Activated T-helper 2 cell treated with anti-CD3 and anti-CD28 coated beads, Interferon-gamma antibody, Interleukin-2, Interleukin-4, amounts not matched to agents 10 μg/mL and 5 μg/mL and 100 μg/mL, durations not matched to agents 14 hours and 24 hours and 36 hours (primary cell): Measurements from ENCODE around the gene DCAF6. TPM values are rescaled to one million over a fixed set of nuclear protein-coding genes. Genes with fewer than 3 reads are reported as not detected.

Source experiments
- DNase-seq: peaks from one replicate; pipeline ENCODE4 v3.0.0; 2021; ENCODE audit warnings: low spot score
- H3K27ac Mint-ChIP-seq: one replicate; pipeline ENCODE4 v1.8.0; 2021; ENCODE audit warnings: mixed read lengths
- H3K27me3 Mint-ChIP-seq: one replicate; pipeline ENCODE4 v1.8.0; 2021; ENCODE audit warnings: low read depth, mixed read lengths
- H3K36me3 Mint-ChIP-seq: one replicate; pipeline ENCODE4 v1.8.0; 2021; ENCODE audit warnings: low read depth, mixed read lengths
- H3K4me1 Mint-ChIP-seq: one replicate; pipeline ENCODE4 v1.8.0; 2021; ENCODE audit warnings: low read depth, mixed read lengths
- H3K4me3 Mint-ChIP-seq: one replicate; pipeline ENCODE4 v1.8.0; 2021; ENCODE audit warnings: low read depth, mild to moderate bottlenecking, moderate library complexity, mixed read lengths
- H3K9me3 Mint-ChIP-seq: one replicate; pipeline ENCODE4 v1.8.0; 2021; ENCODE audit warnings: mixed read lengths
- intact Hi-C: fragments of 100-400 bp; cut with micrococcal nuclease; formaldehyde crosslinking; loops from one replicate; pipeline ENCODE4 v1.15.1; 2023
- total RNA-seq: library from RNA; stranded (reverse); gene quantifications from 2 replicates; pipeline ENCODE4 v1.2.3, GENCODE V29; 2022

DCAF6 gene
- total RNA-seq, 1 donor from 2014 or later: 33.1 TPM

GRCh38 chr1:168097921-168098528, 161.5 kb downstream of the DCAF6 start:
- Mint-ChIP-seq H3K9me3 (no peaks in the 10 kb centered on the region), H3K36me3 (no peaks in the 10 kb centered on the region), H3K27me3 (peaks cover 6% of the 10 kb centered on the region), H3K4me1 (no peaks in the 10 kb centered on the region), H3K4me3 (no peak overlapping the region), H3K27ac (no peak overlapping the region)
- intact Hi-C loops: no loop called here
- no peak for DNase-seq

- Mint-ChIP-seq H3K27ac (no peak overlapping the region), H3K27me3 (peaks cover 6% of the 10 kb centered on the region), H3K4me1 (no peaks in the 10 kb centered on the region), H3K4me3 (no peak overlapping the region), H3K9me3 (no peaks in the 10 kb centered on the region), H3K36me3 (no peaks in the 10 kb centered on the region)
- intact Hi-C loops: no loop called here
- DNase-seq: no peak
Measured at GRCh38 chr1:168098534-168099320, 162.2 kb downstream of the DCAF6 start.

GRCh38 chr1:168099337-168099801, 162.9 kb downstream of the DCAF6 start:
- Mint-ChIP-seq H3K4me1 (no peaks in the 10 kb centered on the region), H3K4me3 (no peak overlapping the region), H3K27me3 (peaks cover 5% of the 10 kb centered on the region), H3K36me3 (no peaks in the 10 kb centered on the region), H3K9me3 (no peaks in the 10 kb centered on the region), H3K27ac (no peak overlapping the region)
- intact Hi-C loops: no loop called here
- DNase-seq: no peak

GRCh38 chr1:168100315-168101002, 164.0 kb downstream of the DCAF6 start:
- no peak overlapping the region for H3K27ac Mint-ChIP-seq

GRCh38 chr1:168101336-168101735, 164.9 kb downstream of the DCAF6 start:
- intact Hi-C loops: no loop called here
- no peak overlapping the region for H3K27ac Mint-ChIP-seq
- H3K4me3 Mint-ChIP-seq: no peak overlapping the region
- no peaks in the 10 kb centered on the region for H3K9me3 Mint-ChIP-seq
- no peak for DNase-seq
- no peaks in the 10 kb centered on the region for H3K4me1 Mint-ChIP-seq
- no peaks in the 10 kb centered on the region for H3K27me3 Mint-ChIP-seq
- no peaks in the 10 kb centered on the region for H3K36me3 Mint-ChIP-seq

More at GRCh38 chr1:168100315-168101002, 164.0 kb downstream of the DCAF6 start:
- H3K36me3 Mint-ChIP-seq: no peaks in the 10 kb centered on the region
- H3K4me3 Mint-ChIP-seq: no peak overlapping the region
- intact Hi-C loops: no loop called here
- H3K9me3 Mint-ChIP-seq: no peaks in the 10 kb centered on the region
- H3K27me3 Mint-ChIP-seq: no peaks in the 10 kb centered on the region
- H3K4me1 Mint-ChIP-seq: no peaks in the 10 kb centered on the region
- no peak for DNase-seq

GRCh38 chr1:168102487-168102886, 166.0 kb downstream of the DCAF6 start:
- H3K27ac Mint-ChIP-seq: no peak overlapping the region
- H3K4me3 Mint-ChIP-seq: no peak overlapping the region

GRCh38 chr1:168104535-168104934, 168.1 kb downstream of the DCAF6 start:
- peaks cover 2% of the 10 kb centered on the region for H3K27me3 Mint-ChIP-seq
- H3K4me3 Mint-ChIP-seq: no peak overlapping the region
- no peaks in the 10 kb centered on the region for H3K36me3 Mint-ChIP-seq
- no peak for DNase-seq
- no peak overlapping the region for H3K27ac Mint-ChIP-seq
- intact Hi-C loops: no loop called here
- H3K9me3 Mint-ChIP-seq: no peaks in the 10 kb centered on the region
- no peaks in the 10 kb centered on the region for H3K4me1 Mint-ChIP-seq

More at GRCh38 chr1:168102487-168102886, 166.0 kb downstream of the DCAF6 start:
- intact Hi-C loops: no loop called here
- Mint-ChIP-seq H3K9me3 (no peaks in the 10 kb centered on the region), H3K36me3 (no peaks in the 10 kb centered on the region), H3K4me1 (no peaks in the 10 kb centered on the region), H3K27me3 (peaks cover 2% of the 10 kb centered on the region)
- DNase-seq: no peak

GRCh38 chr1:168105846-168106245, 169.4 kb downstream of the DCAF6 start:
- H3K36me3 Mint-ChIP-seq: no peaks in the 10 kb centered on the region
- intact Hi-C loops: no loop called here
- no peak overlapping the region for H3K27ac Mint-ChIP-seq
- no peak for DNase-seq
- H3K9me3 Mint-ChIP-seq: no peaks in the 10 kb centered on the region
- H3K4me1 Mint-ChIP-seq: no peaks in the 10 kb centered on the region
- peaks cover 2% of the 10 kb centered on the region for H3K27me3 Mint-ChIP-seq
- no peak overlapping the region for H3K4me3 Mint-ChIP-seq

GRCh38 chr1:168106274-168106673, 169.8 kb downstream of the DCAF6 start:
- no peaks in the 10 kb centered on the region for H3K9me3 Mint-ChIP-seq
- no peak for DNase-seq
- H3K27me3 Mint-ChIP-seq: peaks cover 2% of the 10 kb centered on the region
- H3K27ac Mint-ChIP-seq: no peak overlapping the region
- no peaks in the 10 kb centered on the region for H3K36me3 Mint-ChIP-seq
- H3K4me1 Mint-ChIP-seq: no peaks in the 10 kb centered on the region
- no peak overlapping the region for H3K4me3 Mint-ChIP-seq
- intact Hi-C loops: no loop called here

- Mint-ChIP-seq H3K27me3 (peaks cover 2% of the 10 kb centered on the region), H3K36me3 (no peaks in the 10 kb centered on the region), H3K4me3 (no peak overlapping the region), H3K9me3 (no peaks in the 10 kb centered on the region), H3K4me1 (peaks cover 4% of the 10 kb centered on the region), H3K27ac (no peak overlapping the region)
- DNase-seq: no peak
- intact Hi-C loops: no loop called here
Measured at GRCh38 chr1:168110896-168111545, 174.5 kb downstream of the DCAF6 start.

GRCh38 chr1:168112673-168113305, 176.3 kb downstream of the DCAF6 start:
- DNase-seq: no peak
- no peaks in the 10 kb centered on the region for H3K36me3 Mint-ChIP-seq
- H3K4me3 Mint-ChIP-seq: no peak overlapping the region
- no peak overlapping the region for H3K27ac Mint-ChIP-seq
- intact Hi-C loops: no loop called here
- no peaks in the 10 kb centered on the region for H3K27me3 Mint-ChIP-seq
- no peaks in the 10 kb centered on the region for H3K9me3 Mint-ChIP-seq
- peaks cover 4% of the 10 kb centered on the region for H3K4me1 Mint-ChIP-seq

GRCh38 chr1:168114845-168115244, 178.4 kb downstream of the DCAF6 start:
- Mint-ChIP-seq H3K9me3 (no peaks in the 10 kb centered on the region), H3K4me1 (peaks cover 4% of the 10 kb centered on the region), H3K27me3 (peaks cover 8% of the 10 kb centered on the region), H3K4me3 (no peak overlapping the region), H3K36me3 (no peaks in the 10 kb centered on the region), H3K27ac (no peak overlapping the region)
- intact Hi-C loops: no loop called here
- DNase-seq: no peak
